BE2C (cell line): Measurements from ENCODE around the gene LRRC26.

Experiments used
- DNase-seq: peaks from one replicate; pipeline ENCODE4 v3.0.0-alpha.2; 2020
- H3K27me3 ChIP-seq: fragments of 250-450 bp; sonication (Bioruptor Pico); 2 replicates; pipeline ENCODE4 v1.5.1; 2020; ENCODE audit warnings: mild to moderate bottlenecking
- H3K36me3 ChIP-seq: fragments of 250-450 bp; sonication (Bioruptor Pico); 2 replicates; pipeline ENCODE4 v1.5.1; 2020; ENCODE audit warnings: mild to moderate bottlenecking
- H3K4me1 ChIP-seq: fragments of 250-450 bp; sonication (Bioruptor Pico); 2 replicates; pipeline ENCODE4 v1.5.1; 2020
- H3K4me3 ChIP-seq: 2 replicates; pipeline ENCODE4 v1.5.1; 2011; ENCODE audit warnings: low read depth, low read length
- H3K9me3 ChIP-seq: fragments of 250-450 bp; sonication (Bioruptor Pico); 2 replicates; pipeline ENCODE4 v1.5.1; 2020
- TF ChIP-seq, protein P1 (sequence below): IDR thresholded peaks from 2 replicates; pipeline ENCODE4 v1.5.1; 2012; ENCODE audit warnings: mild to moderate bottlenecking, low read depth, low read length

The LRRC26 gene

DNA sequence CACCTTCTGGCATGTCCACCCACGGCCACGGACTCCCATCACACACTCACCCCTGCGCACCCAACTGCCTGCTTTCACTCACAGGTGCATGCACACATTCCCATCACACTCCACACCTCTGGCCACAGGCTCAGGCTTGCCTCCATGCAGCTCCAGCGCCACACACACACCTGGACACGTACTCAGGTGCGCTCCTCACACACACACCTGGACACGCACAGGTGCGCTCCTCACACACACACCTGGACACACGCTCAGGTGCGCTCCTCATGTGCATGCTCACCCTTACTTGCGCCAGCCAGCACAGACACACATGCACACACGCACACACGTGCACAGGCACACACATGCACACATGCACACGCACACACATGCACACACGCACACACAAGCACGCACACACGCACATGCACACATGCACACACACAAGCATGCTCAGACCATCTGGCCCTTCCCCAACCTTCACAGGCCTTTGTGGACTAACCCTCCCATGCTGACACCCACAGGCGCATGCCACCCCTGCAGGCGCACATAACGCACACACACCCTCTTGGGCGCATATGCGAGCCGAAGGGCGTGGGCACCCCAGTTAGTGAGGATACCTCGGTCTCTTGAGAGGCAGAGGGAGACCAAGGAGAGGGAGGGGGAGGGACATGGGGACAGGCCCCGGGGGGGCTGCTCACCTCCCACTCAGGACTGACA is 22.6 kb downstream of the LRRC26 start:
- peak; percentile 10 for DNase-seq
- Histone ChIP-seq H3K4me1 (peaks cover 9% of the 10 kb centered on the region), H3K9me3 (no peaks in the 10 kb centered on the region), H3K27me3 (no peaks in the 10 kb centered on the region), H3K36me3 (no peaks in the 10 kb centered on the region), H3K4me3 (no peak overlapping the region)
- TF ChIP-seq, protein P1, sequence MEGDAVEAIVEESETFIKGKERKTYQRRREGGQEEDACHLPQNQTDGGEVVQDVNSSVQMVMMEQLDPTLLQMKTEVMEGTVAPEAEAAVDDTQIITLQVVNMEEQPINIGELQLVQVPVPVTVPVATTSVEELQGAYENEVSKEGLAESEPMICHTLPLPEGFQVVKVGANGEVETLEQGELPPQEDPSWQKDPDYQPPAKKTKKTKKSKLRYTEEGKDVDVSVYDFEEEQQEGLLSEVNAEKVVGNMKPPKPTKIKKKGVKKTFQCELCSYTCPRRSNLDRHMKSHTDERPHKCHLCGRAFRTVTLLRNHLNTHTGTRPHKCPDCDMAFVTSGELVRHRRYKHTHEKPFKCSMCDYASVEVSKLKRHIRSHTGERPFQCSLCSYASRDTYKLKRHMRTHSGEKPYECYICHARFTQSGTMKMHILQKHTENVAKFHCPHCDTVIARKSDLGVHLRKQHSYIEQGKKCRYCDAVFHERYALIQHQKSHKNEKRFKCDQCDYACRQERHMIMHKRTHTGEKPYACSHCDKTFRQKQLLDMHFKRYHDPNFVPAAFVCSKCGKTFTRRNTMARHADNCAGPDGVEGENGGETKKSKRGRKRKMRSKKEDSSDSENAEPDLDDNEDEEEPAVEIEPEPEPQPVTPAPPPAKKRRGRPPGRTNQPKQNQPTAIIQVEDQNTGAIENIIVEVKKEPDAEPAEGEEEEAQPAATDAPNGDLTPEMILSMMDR, result no peak

DNA sequence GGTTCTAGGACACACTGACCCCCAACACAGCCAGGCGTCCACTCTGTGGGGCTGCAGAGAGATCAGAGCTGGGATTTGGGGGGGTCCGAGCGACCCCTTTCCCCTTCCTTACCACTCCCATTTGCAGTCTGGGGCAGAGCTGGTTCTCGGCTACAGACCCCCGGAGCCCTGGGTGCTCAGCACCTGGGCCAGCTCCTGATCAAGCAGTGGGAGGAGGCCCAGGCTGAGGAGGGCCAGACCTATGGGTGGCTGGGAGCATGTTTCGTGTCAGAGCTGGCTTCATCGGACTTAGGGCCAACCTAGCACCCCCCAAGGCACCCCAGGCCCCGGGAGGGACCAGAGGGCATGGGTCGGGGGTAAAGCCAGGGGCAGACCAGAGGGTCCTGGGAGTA is 23.3 kb downstream of the LRRC26 start:
- Histone ChIP-seq H3K27me3 (no peaks in the 10 kb centered on the region), H3K4me3 (no peak overlapping the region), H3K36me3 (no peaks in the 10 kb centered on the region), H3K9me3 (no peaks in the 10 kb centered on the region), H3K4me1 (peaks cover 8% of the 10 kb centered on the region)
- TF ChIP-seq, protein P1, result no peak
- DNase-seq, result peak; percentile 6

DNA sequence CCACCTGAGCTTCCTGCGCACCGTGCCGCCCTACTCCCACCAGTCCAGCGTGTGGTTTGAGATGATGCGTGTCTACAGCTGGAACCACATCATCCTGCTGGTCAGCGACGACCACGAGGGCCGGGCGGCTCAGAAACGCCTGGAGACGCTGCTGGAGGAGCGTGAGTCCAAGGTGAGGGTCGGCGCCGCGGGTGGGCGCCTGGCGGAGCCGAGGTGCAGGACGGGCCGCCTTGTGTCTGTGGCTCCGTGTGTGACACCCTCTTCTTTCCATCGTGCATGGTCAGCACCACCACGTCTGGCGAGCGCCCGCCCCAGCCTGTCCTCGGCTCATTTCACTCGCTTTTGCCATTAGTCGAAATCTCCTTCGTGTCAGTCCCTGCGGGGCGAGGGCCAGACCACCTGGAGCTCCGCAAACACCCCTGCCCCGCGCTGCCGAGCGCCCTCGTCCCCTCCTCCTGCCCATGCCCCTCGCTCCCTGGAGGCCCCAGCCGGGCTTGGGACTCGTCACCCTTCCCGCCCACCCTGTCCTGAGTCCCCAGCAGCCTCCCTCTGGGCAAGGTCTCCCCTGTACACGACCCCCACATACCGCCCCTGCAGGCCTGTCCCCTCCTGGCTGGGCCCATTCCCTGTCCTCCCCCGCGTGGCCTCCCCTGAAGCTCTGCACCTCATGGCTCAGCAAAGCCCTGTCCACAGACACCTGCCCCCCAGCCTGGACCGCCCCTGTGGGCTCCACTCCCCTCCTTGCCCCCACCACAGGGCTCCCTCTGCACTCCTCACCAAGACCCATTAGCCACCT is 23.9 kb downstream of the LRRC26 start:
- H3K27me3 ChIP-seq, result no peaks in the 10 kb centered on the region
- TF ChIP-seq, protein P1, result no peak
- H3K9me3 ChIP-seq, result no peaks in the 10 kb centered on the region
- H3K36me3 ChIP-seq, result no peaks in the 10 kb centered on the region
- peaks cover 6% of the 10 kb centered on the region for H3K4me1 ChIP-seq
- peak; percentile 11 for DNase-seq
- H3K4me3 ChIP-seq, result no peak overlapping the region

DNA sequence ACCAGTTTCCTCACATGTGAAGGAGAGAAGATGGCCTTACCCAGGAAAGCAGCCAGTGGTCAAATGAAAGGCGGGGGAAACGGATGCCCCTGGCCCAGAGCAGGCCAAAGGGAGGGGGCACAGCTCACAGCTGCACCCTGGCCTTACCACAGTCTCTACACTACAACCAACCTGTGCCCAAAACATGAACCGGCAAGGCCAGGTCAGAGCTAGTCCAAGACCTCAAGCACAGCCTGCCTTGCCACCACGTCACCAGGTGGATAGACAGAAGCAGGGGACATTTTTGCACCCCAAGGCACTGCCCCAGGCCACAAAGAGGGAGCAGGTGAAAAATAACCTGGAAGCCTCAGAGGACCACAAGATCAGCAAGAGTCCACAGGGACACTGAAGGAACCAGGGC is 26.4 kb downstream of the LRRC26 start:
- H3K4me1 ChIP-seq, result no peaks in the 10 kb centered on the region
- no peak overlapping the region for H3K4me3 ChIP-seq
- H3K36me3 ChIP-seq, result no peaks in the 10 kb centered on the region
- no peak for DNase-seq
- peaks cover 21% of the 10 kb centered on the region for H3K27me3 ChIP-seq
- H3K9me3 ChIP-seq, result no peaks in the 10 kb centered on the region
- TF ChIP-seq, protein P1, result no peak

DNA sequence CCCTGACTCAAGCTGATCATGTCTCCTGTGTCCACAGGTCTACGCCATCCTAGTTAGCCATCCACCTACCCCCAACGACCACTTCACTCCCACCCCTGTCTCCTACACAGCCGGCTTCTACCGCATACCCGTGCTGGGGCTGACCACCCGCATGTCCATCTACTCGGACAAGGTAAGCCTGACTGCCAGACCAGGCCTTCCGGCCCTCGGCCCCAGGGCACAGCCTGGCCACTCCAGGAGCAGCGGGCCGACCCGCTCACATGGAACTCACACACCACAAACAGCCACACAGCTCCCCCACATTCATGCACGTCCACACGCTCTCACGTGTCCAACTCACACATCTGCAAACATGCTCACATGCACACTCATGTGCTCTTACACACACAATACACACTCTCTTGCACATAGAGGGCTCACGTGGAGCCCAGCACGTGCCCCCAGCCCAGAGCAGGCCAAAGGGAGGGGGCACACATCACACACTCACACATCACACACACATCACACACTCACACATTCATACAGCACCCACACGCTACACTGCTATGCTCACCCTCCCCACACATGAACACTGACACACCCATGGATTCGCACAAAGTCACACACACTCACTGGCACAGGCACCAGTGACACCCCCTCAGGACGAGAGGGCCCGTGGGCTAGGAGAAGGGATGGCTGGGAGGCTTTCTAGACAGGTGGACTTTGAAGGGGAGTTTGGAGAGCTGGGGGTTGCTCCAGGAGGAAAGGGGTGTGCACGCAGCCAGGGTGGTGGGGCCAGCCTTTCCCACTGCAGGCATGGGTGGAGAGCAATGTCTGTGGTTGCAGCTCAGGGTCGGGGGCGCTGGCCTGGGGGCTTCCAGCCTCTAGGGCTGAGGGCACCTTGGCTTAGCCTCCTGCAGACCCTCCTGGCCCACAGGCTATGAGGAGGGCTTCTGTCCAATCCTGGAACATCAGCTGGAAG is 27.6 kb downstream of the LRRC26 start:
- TF ChIP-seq, protein P1, result no peak
- Histone ChIP-seq H3K4me1 (no peaks in the 10 kb centered on the region), H3K4me3 (no peak overlapping the region), H3K27me3 (peaks cover 25% of the 10 kb centered on the region), H3K36me3 (no peaks in the 10 kb centered on the region), H3K9me3 (no peaks in the 10 kb centered on the region)
- DNase-seq, result no peak
